Epithelial cell of esophagus (primary cell): Measurements from ENCODE around the gene CHRM4.

Experiments used
- DNase-seq: peaks from one replicate; pipeline ENCODE4 v3.0.0; 2010; ENCODE audit warnings: low read depth
- H3K4me3 ChIP-seq: 2 replicates; pipeline ENCODE4 v1.5.1; 2011; ENCODE audit warnings: mild to moderate bottlenecking, low read length, control low read depth
- TF ChIP-seq, protein P1 (sequence below): IDR thresholded peaks from 2 replicates; pipeline ENCODE4 v1.5.1; 2011; ENCODE audit warnings: low read depth, mild to moderate bottlenecking, low read length, control low read depth, inconsistent platforms; ENCODE audit not compliant: insufficient read depth; ENCODE audit errors: missing control alignments

Gene CHRM4

DNA sequence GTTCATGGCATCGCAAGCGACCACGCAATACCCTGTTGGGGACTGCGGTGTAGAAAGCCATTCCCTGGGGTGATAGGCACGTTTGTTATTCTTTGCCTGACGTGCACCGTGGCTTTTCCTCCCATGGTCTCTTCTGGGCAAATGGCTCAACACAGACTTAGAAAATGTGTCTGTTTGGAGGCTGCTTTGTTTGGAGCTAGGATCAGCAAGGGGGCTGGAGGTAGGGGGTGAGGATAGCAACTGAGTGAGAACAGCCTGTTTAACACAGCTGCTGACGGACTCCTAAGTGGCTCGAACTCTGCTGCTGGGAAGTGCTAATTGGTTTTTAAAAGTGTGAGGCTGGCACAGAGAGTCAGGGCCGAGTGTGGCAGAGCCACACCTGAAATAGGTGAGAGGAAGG is 16.1 kb upstream of the CHRM4 start:
- no peak overlapping the region for H3K4me3 ChIP-seq
- DNase-seq: no peak
- TF ChIP-seq, protein P1, sequence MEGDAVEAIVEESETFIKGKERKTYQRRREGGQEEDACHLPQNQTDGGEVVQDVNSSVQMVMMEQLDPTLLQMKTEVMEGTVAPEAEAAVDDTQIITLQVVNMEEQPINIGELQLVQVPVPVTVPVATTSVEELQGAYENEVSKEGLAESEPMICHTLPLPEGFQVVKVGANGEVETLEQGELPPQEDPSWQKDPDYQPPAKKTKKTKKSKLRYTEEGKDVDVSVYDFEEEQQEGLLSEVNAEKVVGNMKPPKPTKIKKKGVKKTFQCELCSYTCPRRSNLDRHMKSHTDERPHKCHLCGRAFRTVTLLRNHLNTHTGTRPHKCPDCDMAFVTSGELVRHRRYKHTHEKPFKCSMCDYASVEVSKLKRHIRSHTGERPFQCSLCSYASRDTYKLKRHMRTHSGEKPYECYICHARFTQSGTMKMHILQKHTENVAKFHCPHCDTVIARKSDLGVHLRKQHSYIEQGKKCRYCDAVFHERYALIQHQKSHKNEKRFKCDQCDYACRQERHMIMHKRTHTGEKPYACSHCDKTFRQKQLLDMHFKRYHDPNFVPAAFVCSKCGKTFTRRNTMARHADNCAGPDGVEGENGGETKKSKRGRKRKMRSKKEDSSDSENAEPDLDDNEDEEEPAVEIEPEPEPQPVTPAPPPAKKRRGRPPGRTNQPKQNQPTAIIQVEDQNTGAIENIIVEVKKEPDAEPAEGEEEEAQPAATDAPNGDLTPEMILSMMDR: no peak

DNA sequence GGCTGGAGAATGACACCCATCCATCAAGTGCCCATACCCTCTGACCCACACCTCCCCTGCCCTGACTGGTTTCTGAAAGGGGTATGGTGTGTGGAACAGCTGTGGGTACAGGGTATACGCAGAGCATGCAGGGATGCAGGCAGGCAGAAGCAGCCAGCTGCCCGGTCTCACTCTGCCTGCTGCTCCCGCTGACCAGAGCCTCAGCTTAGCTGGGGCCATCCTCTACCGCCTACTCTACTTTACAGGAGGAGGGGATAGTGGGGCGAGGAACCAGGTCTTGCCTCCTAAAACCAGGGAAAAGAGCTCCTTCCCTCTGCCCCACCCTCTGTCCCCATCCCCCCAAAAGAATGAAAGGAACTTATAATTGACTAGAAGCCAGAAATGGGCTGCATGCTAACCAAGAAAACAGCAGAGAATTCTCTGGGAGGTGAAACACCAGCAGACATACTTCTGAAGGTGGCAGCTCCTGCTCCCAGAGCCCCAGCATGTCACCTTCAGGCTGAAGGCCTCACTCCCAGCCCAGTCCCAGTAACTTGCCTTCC is 13.0 kb upstream of the CHRM4 start:
- no peak for DNase-seq
- TF ChIP-seq, protein P1: no peak
- no peak overlapping the region for H3K4me3 ChIP-seq

- TF ChIP-seq, protein P1: no peak
- no peak for DNase-seq
- H3K4me3 ChIP-seq: no peak overlapping the region
Measured at GRCh38 chr11:46402957-46403902, 11.7 kb upstream of the CHRM4 start.

- no peak for DNase-seq
- TF ChIP-seq, protein P1: no peak
- no peak overlapping the region for H3K4me3 ChIP-seq
Measured at GRCh38 chr11:46397526-46397925, 6.0 kb upstream of the CHRM4 start.

GRCh38 chr11:46393759-46394158 is 2.2 kb upstream of the CHRM4 start:
- DNase-seq: no peak
- TF ChIP-seq, protein P1: no peak
- no peak overlapping the region for H3K4me3 ChIP-seq

- DNase-seq: no peak
- H3K4me3 ChIP-seq: no peak overlapping the region
- TF ChIP-seq, protein P1: no peak
Measured at GRCh38 chr11:46393231-46393616, 1.6 kb upstream of the CHRM4 start.
